Measurements from ENCODE around the gene DAZL.

The DAZL gene

GRCh38 chr3:16538507-16538906, 66.7 kb downstream of the DAZL start:
- DNase-seq: no peak

- DNase-seq: no peak
Measured at GRCh38 chr3:16536996-16537395, 68.2 kb downstream of the DAZL start.
